ENCODE results near the gene AFF1.

DNA sequence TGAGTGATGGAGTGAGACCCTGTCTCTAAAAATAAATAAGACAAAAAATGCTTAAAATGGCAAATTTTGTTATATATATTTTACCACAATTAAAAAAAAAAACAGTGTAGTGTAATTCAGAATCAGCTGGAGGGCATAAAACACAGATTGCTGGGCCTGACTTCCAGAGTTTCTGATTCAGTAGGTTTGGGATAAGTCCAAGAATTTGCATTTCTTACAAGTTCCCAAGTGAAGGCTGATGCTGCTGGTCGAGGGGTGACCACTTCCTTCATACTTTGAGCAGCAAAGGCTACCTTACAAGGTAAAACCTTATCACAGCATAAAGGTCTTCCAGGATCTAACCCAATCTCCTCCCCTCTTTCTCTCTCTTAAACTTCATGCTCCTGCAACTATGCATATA lies 244.9 kb downstream of the AFF1 start:
- TF ChIP-seq, protein P1, sequence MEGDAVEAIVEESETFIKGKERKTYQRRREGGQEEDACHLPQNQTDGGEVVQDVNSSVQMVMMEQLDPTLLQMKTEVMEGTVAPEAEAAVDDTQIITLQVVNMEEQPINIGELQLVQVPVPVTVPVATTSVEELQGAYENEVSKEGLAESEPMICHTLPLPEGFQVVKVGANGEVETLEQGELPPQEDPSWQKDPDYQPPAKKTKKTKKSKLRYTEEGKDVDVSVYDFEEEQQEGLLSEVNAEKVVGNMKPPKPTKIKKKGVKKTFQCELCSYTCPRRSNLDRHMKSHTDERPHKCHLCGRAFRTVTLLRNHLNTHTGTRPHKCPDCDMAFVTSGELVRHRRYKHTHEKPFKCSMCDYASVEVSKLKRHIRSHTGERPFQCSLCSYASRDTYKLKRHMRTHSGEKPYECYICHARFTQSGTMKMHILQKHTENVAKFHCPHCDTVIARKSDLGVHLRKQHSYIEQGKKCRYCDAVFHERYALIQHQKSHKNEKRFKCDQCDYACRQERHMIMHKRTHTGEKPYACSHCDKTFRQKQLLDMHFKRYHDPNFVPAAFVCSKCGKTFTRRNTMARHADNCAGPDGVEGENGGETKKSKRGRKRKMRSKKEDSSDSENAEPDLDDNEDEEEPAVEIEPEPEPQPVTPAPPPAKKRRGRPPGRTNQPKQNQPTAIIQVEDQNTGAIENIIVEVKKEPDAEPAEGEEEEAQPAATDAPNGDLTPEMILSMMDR (conservative IDR thresholded peaks at IDR 0.05; ENCODE audit: low read depth, low read length) = no peak
- TF ChIP-seq RAD21 (IDR thresholded peaks at IDR 0.05; ENCODE audit: low read length) = no peak

All from IMR-90 (cell line).